WTC11 (cell line): ENCODE data around the gene LRMDA. TPM values are rescaled to one million over a fixed set of nuclear protein-coding genes. Genes with fewer than 3 reads are reported as not detected.

Experiments
- ATAC-seq: fragments of 200-7000 bp; cut with Tn5 transposase; 2 replicates; pipeline ENCODE4 v1.10.0; 2021; ENCODE audit warnings: mild to moderate bottlenecking, moderate library complexity
- CTCF ChIA-PET: fragments of 300-600 bp; sonication (Branson Sonifier 250); formaldehyde crosslinking; loops from one replicate; lab custom pipeline; 2021; ENCODE audit warnings: antibody characterized with exemption; lab: Charles Lee
- POLR2A ChIA-PET: fragments of 350-600 bp; sonication (Branson Sonifier 250); formaldehyde crosslinking; loops from one replicate; lab custom pipeline; 2021; ENCODE audit warnings: antibody characterized with exemption; lab: Charles Lee
- DNase-seq: peaks from one replicate; pipeline ENCODE4 v3.0.0; 2021; ENCODE audit warnings: low spot score
- H3K27ac Mint-ChIP-seq: 2 replicates; pipeline ENCODE4 v1.8.0; 2021; ENCODE audit warnings: mixed read lengths
- H3K27me3 Mint-ChIP-seq: 2 replicates; pipeline ENCODE4 v1.8.0; 2021; ENCODE audit warnings: low read depth, mild to moderate bottlenecking, moderate library complexity, mixed read lengths
- H3K36me3 Mint-ChIP-seq: 2 replicates; pipeline ENCODE4 v1.8.0; 2021; ENCODE audit warnings: mixed read lengths
- H3K4me1 Mint-ChIP-seq: 2 replicates; pipeline ENCODE4 v1.8.0; 2022; ENCODE audit warnings: mixed read lengths
- H3K4me3 Mint-ChIP-seq: 2 replicates; pipeline ENCODE4 v1.8.0; 2021; ENCODE audit warnings: mild to moderate bottlenecking, moderate library complexity, mixed read lengths
- H3K9me3 Mint-ChIP-seq: 2 replicates; pipeline ENCODE4 v1.8.0; 2021; ENCODE audit warnings: mixed read lengths
- ELF4 ChIP-seq: sonication (generic); formaldehyde crosslinking; IDR thresholded peaks from 2 replicates; pipeline ENCODE4 v1.8.1; 2022; ENCODE audit warnings: low read depth, mild to moderate bottlenecking, moderate library complexity, missing genetic modification reagents
- GRHL2 ChIP-seq: fragments of 250-450 bp; sonication (Bioruptor Pico); IDR thresholded peaks from 2 replicates; pipeline ENCODE4 v1.8.0; 2022; ENCODE audit warnings: mild to moderate bottlenecking, moderate library complexity; ENCODE audit not compliant: insufficient replicate concordance, severe bottlenecking
- JAZF1 ChIP-seq: fragments of 250-450 bp; sonication (Bioruptor Pico); IDR thresholded peaks from 2 replicates; pipeline ENCODE4 v1.9.0; 2021; ENCODE audit warnings: moderate library complexity, mild to moderate bottlenecking, inconsistent platforms
- NFE2L1 ChIP-seq: sonication (generic); formaldehyde crosslinking; IDR thresholded peaks from 2 replicates; pipeline ENCODE4 v1.8.1; 2023; ENCODE audit warnings: missing genetic modification reagents
- ZNF232 ChIP-seq: sonication (generic); formaldehyde crosslinking; IDR thresholded peaks from 2 replicates; pipeline ENCODE4 v1.8.0; 2022; ENCODE audit warnings: mild to moderate bottlenecking, missing genetic modification reagents
- ZNF263 ChIP-seq: sonication (generic); formaldehyde crosslinking; IDR thresholded peaks from 2 replicates; pipeline ENCODE4 v1.8.1; 2022; ENCODE audit warnings: low read depth, mild to moderate bottlenecking, moderate library complexity, missing genetic modification reagents
- ZNF416 ChIP-seq: fragments of 250-450 bp; sonication (Bioruptor Pico); IDR thresholded peaks from 2 replicates; pipeline ENCODE4 v1.9.0; 2021; ENCODE audit warnings: mild to moderate bottlenecking, inconsistent platforms
- total RNA-seq: library from RNA; stranded (reverse); gene quantifications from 3 replicates; pipeline ENCODE4 v1.2.3, GENCODE V29; 2021
- TF ChIP-seq, protein P1 (sequence below): sonication (generic); formaldehyde crosslinking; IDR thresholded peaks from 2 replicates; pipeline ENCODE4 v1.8.0; 2023; ENCODE audit warnings: missing genetic modification reagents, mild to moderate bottlenecking, borderline replicate concordance
- TF ChIP-seq, protein P2 (sequence below): sonication (generic); formaldehyde crosslinking; IDR thresholded peaks from 2 replicates; pipeline ENCODE4 v1.8.0; 2023; ENCODE audit warnings: mild to moderate bottlenecking, missing genetic modification reagents
- TF ChIP-seq, protein P3 (sequence below): fragments of 250-450 bp; sonication (Bioruptor Pico); IDR thresholded peaks from 2 replicates; pipeline ENCODE4 v1.8.0; 2021; ENCODE audit warnings: mild to moderate bottlenecking
- TF ChIP-seq, protein P4 (sequence below): sonication (generic); formaldehyde crosslinking; IDR thresholded peaks from 2 replicates; pipeline ENCODE4 v1.8.0; 2022; ENCODE audit warnings: mild to moderate bottlenecking, missing genetic modification reagents
- TF ChIP-seq, protein P5 (sequence below): sonication (generic); formaldehyde crosslinking; IDR thresholded peaks from 2 replicates; pipeline ENCODE4 v1.8.0; 2022; ENCODE audit warnings: mild to moderate bottlenecking, missing genetic modification reagents
- TF ChIP-seq, protein P6 (sequence below): fragments of 250-450 bp; sonication (Bioruptor Pico); IDR thresholded peaks from 2 replicates; pipeline ENCODE4 v1.9.0; 2021; ENCODE audit warnings: mild to moderate bottlenecking
- TF ChIP-seq, protein P7 (sequence below): sonication (generic); formaldehyde crosslinking; IDR thresholded peaks from 2 replicates; pipeline ENCODE4 v1.8.1; 2022; ENCODE audit warnings: mild to moderate bottlenecking, moderate library complexity, missing genetic modification reagents
- TF ChIP-seq, protein P8 (sequence below): sonication (generic); formaldehyde crosslinking; conservative IDR thresholded peaks from 2 replicates; pipeline ENCODE4 v1.8.1; 2023; ENCODE audit warnings: mild to moderate bottlenecking, low read depth, missing genetic modification reagents, moderate library complexity
- TF ChIP-seq, protein P9 (sequence below): sonication (generic); formaldehyde crosslinking; IDR thresholded peaks from 2 replicates; pipeline ENCODE4 v1.8.0; 2022; ENCODE audit warnings: mild to moderate bottlenecking, missing genetic modification reagents

LRMDA gene
- total RNA-seq, 1 experiment from 2014 or later = 0.92 TPM

DNA sequence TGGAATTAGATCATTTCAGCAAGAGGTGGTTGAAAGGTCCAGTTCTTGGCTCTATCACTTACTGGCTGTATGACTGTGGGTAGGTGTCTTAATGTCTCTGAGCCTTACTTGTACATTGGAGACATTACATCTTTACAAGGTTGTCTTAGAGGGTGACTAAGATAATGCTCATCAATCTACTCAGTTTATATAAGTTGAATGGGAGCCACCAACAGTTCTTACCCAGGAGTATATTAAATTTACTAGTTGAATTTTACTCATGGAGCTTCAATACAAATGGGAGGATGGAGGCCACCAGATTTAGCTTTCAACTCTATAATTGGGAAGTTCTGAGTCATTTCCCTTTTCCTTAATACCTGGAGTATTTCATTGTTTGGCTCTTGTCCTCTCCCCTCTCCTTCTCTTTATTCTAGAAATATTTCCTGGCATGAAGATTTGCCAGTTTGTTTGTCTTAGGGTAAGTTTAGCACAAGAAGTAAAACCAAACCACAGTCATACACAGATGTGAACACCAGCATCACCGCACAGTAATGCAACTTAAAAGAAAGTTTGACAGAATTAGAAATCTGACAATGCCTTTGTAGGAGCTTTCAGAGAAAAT is 222.8 kb downstream of the LRMDA start (continued):
- TF ChIP-seq, protein P1, sequence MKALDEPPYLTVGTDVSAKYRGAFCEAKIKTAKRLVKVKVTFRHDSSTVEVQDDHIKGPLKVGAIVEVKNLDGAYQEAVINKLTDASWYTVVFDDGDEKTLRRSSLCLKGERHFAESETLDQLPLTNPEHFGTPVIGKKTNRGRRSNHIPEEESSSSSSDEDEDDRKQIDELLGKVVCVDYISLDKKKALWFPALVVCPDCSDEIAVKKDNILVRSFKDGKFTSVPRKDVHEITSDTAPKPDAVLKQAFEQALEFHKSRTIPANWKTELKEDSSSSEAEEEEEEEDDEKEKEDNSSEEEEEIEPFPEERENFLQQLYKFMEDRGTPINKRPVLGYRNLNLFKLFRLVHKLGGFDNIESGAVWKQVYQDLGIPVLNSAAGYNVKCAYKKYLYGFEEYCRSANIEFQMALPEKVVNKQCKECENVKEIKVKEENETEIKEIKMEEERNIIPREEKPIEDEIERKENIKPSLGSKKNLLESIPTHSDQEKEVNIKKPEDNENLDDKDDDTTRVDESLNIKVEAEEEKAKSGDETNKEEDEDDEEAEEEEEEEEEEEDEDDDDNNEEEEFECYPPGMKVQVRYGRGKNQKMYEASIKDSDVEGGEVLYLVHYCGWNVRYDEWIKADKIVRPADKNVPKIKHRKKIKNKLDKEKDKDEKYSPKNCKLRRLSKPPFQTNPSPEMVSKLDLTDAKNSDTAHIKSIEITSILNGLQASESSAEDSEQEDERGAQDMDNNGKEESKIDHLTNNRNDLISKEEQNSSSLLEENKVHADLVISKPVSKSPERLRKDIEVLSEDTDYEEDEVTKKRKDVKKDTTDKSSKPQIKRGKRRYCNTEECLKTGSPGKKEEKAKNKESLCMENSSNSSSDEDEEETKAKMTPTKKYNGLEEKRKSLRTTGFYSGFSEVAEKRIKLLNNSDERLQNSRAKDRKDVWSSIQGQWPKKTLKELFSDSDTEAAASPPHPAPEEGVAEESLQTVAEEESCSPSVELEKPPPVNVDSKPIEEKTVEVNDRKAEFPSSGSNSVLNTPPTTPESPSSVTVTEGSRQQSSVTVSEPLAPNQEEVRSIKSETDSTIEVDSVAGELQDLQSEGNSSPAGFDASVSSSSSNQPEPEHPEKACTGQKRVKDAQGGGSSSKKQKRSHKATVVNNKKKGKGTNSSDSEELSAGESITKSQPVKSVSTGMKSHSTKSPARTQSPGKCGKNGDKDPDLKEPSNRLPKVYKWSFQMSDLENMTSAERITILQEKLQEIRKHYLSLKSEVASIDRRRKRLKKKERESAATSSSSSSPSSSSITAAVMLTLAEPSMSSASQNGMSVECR (CRISPR knock-in tag) = no peak
- TF ChIP-seq ZNF232 (no peak), GRHL2 (CRISPR knock-in tag) (no peak)
- TF ChIP-seq, protein P2, sequence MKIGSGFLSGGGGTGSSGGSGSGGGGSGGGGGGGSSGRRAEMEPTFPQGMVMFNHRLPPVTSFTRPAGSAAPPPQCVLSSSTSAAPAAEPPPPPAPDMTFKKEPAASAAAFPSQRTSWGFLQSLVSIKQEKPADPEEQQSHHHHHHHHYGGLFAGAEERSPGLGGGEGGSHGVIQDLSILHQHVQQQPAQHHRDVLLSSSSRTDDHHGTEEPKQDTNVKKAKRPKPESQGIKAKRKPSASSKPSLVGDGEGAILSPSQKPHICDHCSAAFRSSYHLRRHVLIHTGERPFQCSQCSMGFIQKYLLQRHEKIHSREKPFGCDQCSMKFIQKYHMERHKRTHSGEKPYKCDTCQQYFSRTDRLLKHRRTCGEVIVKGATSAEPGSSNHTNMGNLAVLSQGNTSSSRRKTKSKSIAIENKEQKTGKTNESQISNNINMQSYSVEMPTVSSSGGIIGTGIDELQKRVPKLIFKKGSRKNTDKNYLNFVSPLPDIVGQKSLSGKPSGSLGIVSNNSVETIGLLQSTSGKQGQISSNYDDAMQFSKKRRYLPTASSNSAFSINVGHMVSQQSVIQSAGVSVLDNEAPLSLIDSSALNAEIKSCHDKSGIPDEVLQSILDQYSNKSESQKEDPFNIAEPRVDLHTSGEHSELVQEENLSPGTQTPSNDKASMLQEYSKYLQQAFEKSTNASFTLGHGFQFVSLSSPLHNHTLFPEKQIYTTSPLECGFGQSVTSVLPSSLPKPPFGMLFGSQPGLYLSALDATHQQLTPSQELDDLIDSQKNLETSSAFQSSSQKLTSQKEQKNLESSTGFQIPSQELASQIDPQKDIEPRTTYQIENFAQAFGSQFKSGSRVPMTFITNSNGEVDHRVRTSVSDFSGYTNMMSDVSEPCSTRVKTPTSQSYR (CRISPR knock-in tag) = no peak
- TF ChIP-seq, protein P3, sequence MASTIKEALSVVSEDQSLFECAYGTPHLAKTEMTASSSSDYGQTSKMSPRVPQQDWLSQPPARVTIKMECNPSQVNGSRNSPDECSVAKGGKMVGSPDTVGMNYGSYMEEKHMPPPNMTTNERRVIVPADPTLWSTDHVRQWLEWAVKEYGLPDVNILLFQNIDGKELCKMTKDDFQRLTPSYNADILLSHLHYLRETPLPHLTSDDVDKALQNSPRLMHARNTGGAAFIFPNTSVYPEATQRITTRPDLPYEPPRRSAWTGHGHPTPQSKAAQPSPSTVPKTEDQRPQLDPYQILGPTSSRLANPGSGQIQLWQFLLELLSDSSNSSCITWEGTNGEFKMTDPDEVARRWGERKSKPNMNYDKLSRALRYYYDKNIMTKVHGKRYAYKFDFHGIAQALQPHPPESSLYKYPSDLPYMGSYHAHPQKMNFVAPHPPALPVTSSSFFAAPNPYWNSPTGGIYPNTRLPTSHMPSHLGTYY (CRISPR knock-in tag) = no peak
- TF ChIP-seq, protein P4, sequence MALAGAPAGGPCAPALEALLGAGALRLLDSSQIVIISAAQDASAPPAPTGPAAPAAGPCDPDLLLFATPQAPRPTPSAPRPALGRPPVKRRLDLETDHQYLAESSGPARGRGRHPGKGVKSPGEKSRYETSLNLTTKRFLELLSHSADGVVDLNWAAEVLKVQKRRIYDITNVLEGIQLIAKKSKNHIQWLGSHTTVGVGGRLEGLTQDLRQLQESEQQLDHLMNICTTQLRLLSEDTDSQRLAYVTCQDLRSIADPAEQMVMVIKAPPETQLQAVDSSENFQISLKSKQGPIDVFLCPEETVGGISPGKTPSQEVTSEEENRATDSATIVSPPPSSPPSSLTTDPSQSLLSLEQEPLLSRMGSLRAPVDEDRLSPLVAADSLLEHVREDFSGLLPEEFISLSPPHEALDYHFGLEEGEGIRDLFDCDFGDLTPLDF (CRISPR knock-in tag) = no peak
- TF ChIP-seq, protein P5, sequence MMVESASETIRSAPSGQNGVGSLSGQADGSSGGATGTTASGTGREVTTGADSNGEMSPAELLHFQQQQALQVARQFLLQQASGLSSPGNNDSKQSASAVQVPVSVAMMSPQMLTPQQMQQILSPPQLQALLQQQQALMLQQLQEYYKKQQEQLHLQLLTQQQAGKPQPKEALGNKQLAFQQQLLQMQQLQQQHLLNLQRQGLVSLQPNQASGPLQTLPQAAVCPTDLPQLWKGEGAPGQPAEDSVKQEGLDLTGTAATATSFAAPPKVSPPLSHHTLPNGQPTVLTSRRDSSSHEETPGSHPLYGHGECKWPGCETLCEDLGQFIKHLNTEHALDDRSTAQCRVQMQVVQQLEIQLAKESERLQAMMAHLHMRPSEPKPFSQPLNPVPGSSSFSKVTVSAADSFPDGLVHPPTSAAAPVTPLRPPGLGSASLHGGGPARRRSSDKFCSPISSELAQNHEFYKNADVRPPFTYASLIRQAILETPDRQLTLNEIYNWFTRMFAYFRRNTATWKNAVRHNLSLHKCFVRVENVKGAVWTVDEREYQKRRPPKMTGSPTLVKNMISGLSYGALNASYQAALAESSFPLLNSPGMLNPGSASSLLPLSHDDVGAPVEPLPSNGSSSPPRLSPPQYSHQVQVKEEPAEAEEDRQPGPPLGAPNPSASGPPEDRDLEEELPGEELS (CRISPR knock-in tag) = no peak
- TF ChIP-seq, protein P6, sequence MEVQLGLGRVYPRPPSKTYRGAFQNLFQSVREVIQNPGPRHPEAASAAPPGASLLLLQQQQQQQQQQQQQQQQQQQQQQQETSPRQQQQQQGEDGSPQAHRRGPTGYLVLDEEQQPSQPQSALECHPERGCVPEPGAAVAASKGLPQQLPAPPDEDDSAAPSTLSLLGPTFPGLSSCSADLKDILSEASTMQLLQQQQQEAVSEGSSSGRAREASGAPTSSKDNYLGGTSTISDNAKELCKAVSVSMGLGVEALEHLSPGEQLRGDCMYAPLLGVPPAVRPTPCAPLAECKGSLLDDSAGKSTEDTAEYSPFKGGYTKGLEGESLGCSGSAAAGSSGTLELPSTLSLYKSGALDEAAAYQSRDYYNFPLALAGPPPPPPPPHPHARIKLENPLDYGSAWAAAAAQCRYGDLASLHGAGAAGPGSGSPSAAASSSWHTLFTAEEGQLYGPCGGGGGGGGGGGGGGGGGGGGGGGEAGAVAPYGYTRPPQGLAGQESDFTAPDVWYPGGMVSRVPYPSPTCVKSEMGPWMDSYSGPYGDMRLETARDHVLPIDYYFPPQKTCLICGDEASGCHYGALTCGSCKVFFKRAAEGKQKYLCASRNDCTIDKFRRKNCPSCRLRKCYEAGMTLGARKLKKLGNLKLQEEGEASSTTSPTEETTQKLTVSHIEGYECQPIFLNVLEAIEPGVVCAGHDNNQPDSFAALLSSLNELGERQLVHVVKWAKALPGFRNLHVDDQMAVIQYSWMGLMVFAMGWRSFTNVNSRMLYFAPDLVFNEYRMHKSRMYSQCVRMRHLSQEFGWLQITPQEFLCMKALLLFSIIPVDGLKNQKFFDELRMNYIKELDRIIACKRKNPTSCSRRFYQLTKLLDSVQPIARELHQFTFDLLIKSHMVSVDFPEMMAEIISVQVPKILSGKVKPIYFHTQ (CRISPR knock-in tag) = no peak
- TF ChIP-seq, all 79 proteins: peak for 0

DNA sequence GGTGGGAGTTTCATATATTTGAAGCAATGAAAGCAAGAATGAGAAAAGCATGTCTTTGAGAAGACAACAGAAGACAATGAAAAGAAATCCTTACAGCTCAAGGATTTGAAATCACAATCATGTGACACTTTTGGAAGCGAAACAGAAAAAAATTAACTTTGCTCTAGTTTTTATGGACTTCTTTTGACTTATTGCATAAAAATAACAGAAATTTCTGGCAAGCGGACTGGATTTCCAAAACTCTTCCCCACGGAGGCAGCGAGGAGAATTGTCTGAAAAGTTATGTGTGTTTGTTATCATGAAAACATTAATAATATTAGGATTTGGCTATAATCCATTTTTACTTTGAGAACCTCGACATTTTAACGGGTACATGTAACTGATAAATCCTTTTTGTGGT is 223.3 kb downstream of the LRMDA start:
- no peak for ATAC-seq
- POLR2A ChIA-PET = no interaction called here
- TF ChIP-seq, protein P7, sequence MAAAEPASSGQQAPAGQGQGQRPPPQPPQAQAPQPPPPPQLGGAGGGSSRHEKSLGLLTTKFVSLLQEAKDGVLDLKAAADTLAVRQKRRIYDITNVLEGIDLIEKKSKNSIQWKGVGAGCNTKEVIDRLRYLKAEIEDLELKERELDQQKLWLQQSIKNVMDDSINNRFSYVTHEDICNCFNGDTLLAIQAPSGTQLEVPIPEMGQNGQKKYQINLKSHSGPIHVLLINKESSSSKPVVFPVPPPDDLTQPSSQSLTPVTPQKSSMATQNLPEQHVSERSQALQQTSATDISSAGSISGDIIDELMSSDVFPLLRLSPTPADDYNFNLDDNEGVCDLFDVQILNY (CRISPR knock-in tag) = no peak
- TF ChIP-seq NFE2L1 (CRISPR knock-in tag) (no peak), JAZF1 (CRISPR knock-in tag) (no peak), ZNF263 (no peak), ELF4 (no peak), ZNF416 (CRISPR knock-in tag) (no peak)
- TF ChIP-seq, protein P8, sequence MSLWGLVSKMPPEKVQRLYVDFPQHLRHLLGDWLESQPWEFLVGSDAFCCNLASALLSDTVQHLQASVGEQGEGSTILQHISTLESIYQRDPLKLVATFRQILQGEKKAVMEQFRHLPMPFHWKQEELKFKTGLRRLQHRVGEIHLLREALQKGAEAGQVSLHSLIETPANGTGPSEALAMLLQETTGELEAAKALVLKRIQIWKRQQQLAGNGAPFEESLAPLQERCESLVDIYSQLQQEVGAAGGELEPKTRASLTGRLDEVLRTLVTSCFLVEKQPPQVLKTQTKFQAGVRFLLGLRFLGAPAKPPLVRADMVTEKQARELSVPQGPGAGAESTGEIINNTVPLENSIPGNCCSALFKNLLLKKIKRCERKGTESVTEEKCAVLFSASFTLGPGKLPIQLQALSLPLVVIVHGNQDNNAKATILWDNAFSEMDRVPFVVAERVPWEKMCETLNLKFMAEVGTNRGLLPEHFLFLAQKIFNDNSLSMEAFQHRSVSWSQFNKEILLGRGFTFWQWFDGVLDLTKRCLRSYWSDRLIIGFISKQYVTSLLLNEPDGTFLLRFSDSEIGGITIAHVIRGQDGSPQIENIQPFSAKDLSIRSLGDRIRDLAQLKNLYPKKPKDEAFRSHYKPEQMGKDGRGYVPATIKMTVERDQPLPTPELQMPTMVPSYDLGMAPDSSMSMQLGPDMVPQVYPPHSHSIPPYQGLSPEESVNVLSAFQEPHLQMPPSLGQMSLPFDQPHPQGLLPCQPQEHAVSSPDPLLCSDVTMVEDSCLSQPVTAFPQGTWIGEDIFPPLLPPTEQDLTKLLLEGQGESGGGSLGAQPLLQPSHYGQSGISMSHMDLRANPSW = no peak
- TF ChIP-seq, protein P9, sequence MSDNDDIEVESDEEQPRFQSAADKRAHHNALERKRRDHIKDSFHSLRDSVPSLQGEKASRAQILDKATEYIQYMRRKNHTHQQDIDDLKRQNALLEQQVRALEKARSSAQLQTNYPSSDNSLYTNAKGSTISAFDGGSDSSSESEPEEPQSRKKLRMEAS (CRISPR knock-in tag) = no peak

More for the DNA sequence above, 223.3 kb downstream of the LRMDA start:
- Mint-ChIP-seq H3K36me3 (no peaks in the 10 kb centered on the region), H3K27me3 (peaks cover 34% of the 10 kb centered on the region), H3K27ac (no peak overlapping the region), H3K9me3 (no peaks in the 10 kb centered on the region), H3K4me1 (peaks cover 2% of the 10 kb centered on the region; the same call in 1 of the 2 replicates), H3K4me3 (no peak overlapping the region)
- no peak for DNase-seq
- CTCF ChIA-PET = no interaction called here
